HEK293 (cell line): ENCODE measurements around the gene ZNF23.

Experiments
- CTCF ChIA-PET: fragments of 350-600 bp; formaldehyde crosslinking; extraction: SDS; loops from one replicate; lab custom pipeline; 2021; ENCODE audit warnings: antibody characterized with exemption; lab: Yijun Ruan, JAX
- POLR2A ChIA-PET: fragments of 300-600 bp; formaldehyde crosslinking; extraction: SDS; loops from one replicate; lab custom pipeline; 2020; ENCODE audit warnings: antibody characterized with exemption, inconsistent platforms; lab: Yijun Ruan, JAX
- H3K27ac ChIP-seq: fragments of 200-500 bp; sonication (Bioruptor generic); 2 replicates; pipeline ENCODE4 v1.5.1; 2014; ENCODE audit warnings: low read depth, low read length, control low read depth, inconsistent platforms; ENCODE audit errors: extremely low read depth
- H3K36me3 ChIP-seq, 2 experiments: fragments of 200-500 bp in 1 of 2; sonication (Bioruptor generic) in 1 of 2; 1 replicate in 1 of 2; 2 replicates in 1 of 2; pipeline ENCODE4 v1.5.1; 2014 to 2017; ENCODE audit warnings: inconsistent platforms in 2 of 2, low read length in 2 of 2; ENCODE audit not compliant: control insufficient read depth in 2 of 2, insufficient read depth in 1 of 2
- H3K4me1 ChIP-seq: fragments of 200-500 bp; sonication (Bioruptor generic); 2 replicates; pipeline ENCODE4 v1.5.1; 2014; ENCODE audit warnings: mild to moderate bottlenecking, low read length, inconsistent platforms; ENCODE audit not compliant: control insufficient read depth, insufficient read depth
- H3K4me3 ChIP-seq: 2 replicates; pipeline ENCODE4 v1.5.1; 2011; ENCODE audit warnings: low read depth, mild to moderate bottlenecking, control low read depth, low read length, moderate library complexity
- H3K9me3 ChIP-seq: fragments of 200-500 bp; sonication (Bioruptor generic); 2 replicates; pipeline ENCODE4 v1.5.1; 2014; ENCODE audit warnings: low read depth, low read length, inconsistent platforms; ENCODE audit not compliant: control insufficient read depth, insufficient read depth
- ATF2 ChIP-seq: fragments of 450-650 bp; formaldehyde crosslinking; IDR thresholded peaks from 2 replicates; pipeline ENCODE4 v1.5.1; 2016; ENCODE audit warnings: missing biosample characterization, missing genetic modification characterization, low read depth
- ELK4 ChIP-seq: IDR thresholded peaks from 2 replicates; pipeline ENCODE4 v1.6.1; 2011; ENCODE audit warnings: mild to moderate bottlenecking, low read depth, low read length, borderline replicate concordance
- HOXC10 ChIP-seq: sonication (generic); formaldehyde crosslinking; IDR thresholded peaks from 2 replicates; pipeline ENCODE4 v1.8.1; 2023; ENCODE audit warnings: mild to moderate bottlenecking, missing genetic modification reagents
- KLF17 ChIP-seq: fragments of 450-650 bp; formaldehyde crosslinking; IDR thresholded peaks from 2 replicates; pipeline ENCODE4 v1.5.1; 2016; ENCODE audit warnings: missing biosample characterization, missing genetic modification characterization
- KLF8 ChIP-seq: fragments of 450-650 bp; formaldehyde crosslinking; IDR thresholded peaks from 2 replicates; pipeline ENCODE4 v1.5.1; 2016; ENCODE audit warnings: missing biosample characterization, missing genetic modification characterization
- MEIS1 ChIP-seq: sonication (generic); formaldehyde crosslinking; IDR thresholded peaks from 2 replicates; pipeline ENCODE4 v1.8.1; 2022; ENCODE audit warnings: missing genetic modification reagents, mild to moderate bottlenecking, borderline replicate concordance
- PATZ1 ChIP-seq: fragments of 450-650 bp; formaldehyde crosslinking; IDR thresholded peaks from 2 replicates; pipeline ENCODE4 v1.5.1; 2016; ENCODE audit warnings: missing biosample characterization, missing genetic modification characterization
- YY2 ChIP-seq: fragments of 450-650 bp; formaldehyde crosslinking; IDR thresholded peaks from 2 replicates; pipeline ENCODE4 v1.5.1; 2016; ENCODE audit warnings: missing biosample characterization, missing genetic modification characterization
- ZBTB1 ChIP-seq: fragments of 450-650 bp; formaldehyde crosslinking; IDR thresholded peaks from 2 replicates; pipeline ENCODE4 v1.5.1; 2016; ENCODE audit warnings: missing biosample characterization, missing genetic modification characterization
- ZBTB49 ChIP-seq: fragments of 450-650 bp; formaldehyde crosslinking; IDR thresholded peaks from 2 replicates; pipeline ENCODE4 v1.5.1; 2016; ENCODE audit warnings: missing biosample characterization, missing genetic modification characterization, low read depth
- ZBTB8A ChIP-seq: fragments of 450-650 bp; formaldehyde crosslinking; IDR thresholded peaks from 2 replicates; pipeline ENCODE4 v1.5.1; 2016; ENCODE audit warnings: missing biosample characterization, missing genetic modification characterization
- ZNF2 ChIP-seq: fragments of 450-650 bp; formaldehyde crosslinking; IDR thresholded peaks from 2 replicates; pipeline ENCODE4 v1.5.1; 2016; ENCODE audit warnings: missing biosample characterization, missing genetic modification characterization
- ZNF302 ChIP-seq: fragments of 450-650 bp; formaldehyde crosslinking; IDR thresholded peaks from 2 replicates; pipeline ENCODE4 v1.5.1; 2016; ENCODE audit warnings: missing biosample characterization, missing genetic modification characterization, low read depth
- ZNF501 ChIP-seq: fragments of 450-650 bp; formaldehyde crosslinking; IDR thresholded peaks from 2 replicates; pipeline ENCODE4 v1.5.1; 2016; ENCODE audit warnings: missing biosample characterization, missing genetic modification characterization
- ZNF548 ChIP-seq: fragments of 450-650 bp; formaldehyde crosslinking; IDR thresholded peaks from 2 replicates; pipeline ENCODE4 v1.5.1; 2016; ENCODE audit warnings: missing biosample characterization, missing genetic modification characterization
- ZNF658 ChIP-seq: fragments of 450-650 bp; formaldehyde crosslinking; IDR thresholded peaks from 2 replicates; pipeline ENCODE4; 2016; ENCODE audit warnings: missing biosample characterization, missing genetic modification characterization
- ZSCAN30 ChIP-seq: fragments of 450-650 bp; IDR thresholded peaks from 2 replicates; pipeline ENCODE4 v1.5.1; 2018; ENCODE audit warnings: missing biosample characterization, mild to moderate bottlenecking, missing genetic modification characterization, moderate library complexity
- ZXDB ChIP-seq: fragments of 450-650 bp; formaldehyde crosslinking; IDR thresholded peaks from 2 replicates; pipeline ENCODE4 v1.5.1; 2016; ENCODE audit warnings: missing biosample characterization, missing genetic modification characterization

Gene ZNF23

GRCh38 chr16:71460236-71460635 is 1.8 kb downstream of the ZNF23 start:
- no peak overlapping the region for H3K4me3 ChIP-seq
- no peak overlapping the region for H3K27ac ChIP-seq
- ChIA-PET POLR2A (no interaction called here), CTCF (interaction anchor here (0.6 kb wide), 1 partner anchor 31 kb away, joined by 3 read pairs; no protein-coding TSS in a partner anchor)
- peaks cover 0 to 15% of the 10 kb centered on the region in 2 experiments; a peak in 2 of 3 replicates for H3K36me3 ChIP-seq
- H3K4me1 ChIP-seq: peaks cover 7% of the 10 kb centered on the region; the same call in 1 of the 2 replicates
- H3K9me3 ChIP-seq: no peaks in the 10 kb centered on the region
- TF ChIP-seq HOXC10 (CRISPR knock-in tag): no peak
- no peak for TF ChIP-seq KLF17 (tag by site-specific recombination)
- TF ChIP-seq ZBTB8A: no peak
- TF ChIP-seq ZXDB (tag by site-specific recombination): no peak
- TF ChIP-seq KLF8: no peak
- no peak for TF ChIP-seq ATF2
- no peak for TF ChIP-seq ZSCAN30
- no peak for TF ChIP-seq ZNF2 (tag by site-specific recombination)

- H3K4me3 ChIP-seq: no peak overlapping the region
- POLR2A ChIA-PET: no interaction called here
- no peak for TF ChIP-seq PATZ1 (tag by site-specific recombination)
- TF ChIP-seq ELK4: no peak
- TF ChIP-seq YY2 (tag by site-specific recombination): no peak
- TF ChIP-seq ZBTB49 (tag by site-specific recombination): no peak
- no peak for TF ChIP-seq ZNF548 (tag by site-specific recombination)
- TF ChIP-seq ZNF302 (tag by site-specific recombination): no peak
- no peak for TF ChIP-seq ZBTB1
- TF ChIP-seq ZNF658 (tag by site-specific recombination): no peak
- TF ChIP-seq MEIS1: no peak
- no peak for TF ChIP-seq ZNF501
These were observed 2.5 kb downstream of the ZNF23 start for GRCh38 chr16:71459510-71459909.

More at GRCh38 chr16:71459510-71459909, 2.5 kb downstream of the ZNF23 start:
- Histone ChIP-seq H3K9me3 (no peaks in the 10 kb centered on the region), H3K4me1 (peaks cover 7% of the 10 kb centered on the region; the same call in 1 of the 2 replicates), H3K27ac (no peak overlapping the region), H3K36me3 (peaks cover 0 to 22% of the 10 kb centered on the region in 2 experiments; a peak in 2 of 3 replicates)
- CTCF ChIA-PET: interaction anchor here (0.9 to 1.2 kb wide), 2 partner anchors 15 to 19 kb away, joined by 3 read pairs; no protein-coding TSS in a partner anchor
